A549 (cell line): Measurements from ENCODE around the gene PLEKHO1. TPM values are rescaled to one million over a fixed set of nuclear protein-coding genes. Genes with fewer than 3 reads are reported as not detected.
A peak's percentile ranks its signal among the peaks of the same experiment; 100 is the strongest.
"Not testable (repeated sequence)": the region's sequence is repeated elsewhere in the genome, so short reads cannot be mapped to it uniquely, and the experiment has no call there.

Source experiments
- ATAC-seq, 2 experiments: fragments of 200-7000 bp in 1 of 2; fragments of >200 bp in 1 of 2; cut with Nextera tagmentation in 1 of 2; cut with Tn5 transposase in 1 of 2; 3 replicates each; pipeline versions ENCODE4 v1.8.0 to v1.9.1; 2018 to 2020; ENCODE audit warnings: mild to moderate bottlenecking in 1 of 2, moderate library complexity in 1 of 2
- CTCF ChIA-PET: fragments of 300-600 bp; sonication (Branson Sonifier 250); formaldehyde crosslinking; extraction: SDS; loops from one replicate; lab custom pipeline; 2021; ENCODE audit warnings: antibody characterized with exemption, inconsistent platforms; lab: Yijun Ruan, JAX
- POLR2A ChIA-PET: fragments of 350-600 bp; formaldehyde crosslinking; extraction: SDS; loops from one replicate; lab custom pipeline; 2021; ENCODE audit warnings: antibody characterized with exemption, inconsistent platforms; lab: Yijun Ruan, JAX
- DNase-seq, 2 experiments: peaks; one replicate each; pipeline versions ENCODE4 v3.0.0 to v3.0.0-alpha.2; 2011 to 2016; ENCODE audit warnings: low read depth in 1 of 2, low spot score in 1 of 2
- FAIRE-seq: peaks from 2 replicates; lab custom pipeline; 2011; peaks lifted over from hg19 to GRCh38; lab: Jason Lieb, UNC
- H3K27ac ChIP-seq, 2 experiments: fragments of >200 bp; sonication (Bioruptor Twin); formaldehyde crosslinking; 3 replicates each; pipeline ENCODE4 v1.5.1; 2016 to 2017
- H3K4me1 ChIP-seq: fragments of >200 bp; sonication (Bioruptor Twin); formaldehyde crosslinking; 3 replicates; pipeline ENCODE4 v1.6.1; 2016
- H3K4me2 ChIP-seq: fragments of >200 bp; sonication (Bioruptor Twin); formaldehyde crosslinking; 3 replicates; pipeline ENCODE4 v1.6.1; 2016
- H3K4me3 ChIP-seq: fragments of >200 bp; sonication (Bioruptor Twin); formaldehyde crosslinking; 3 replicates; pipeline ENCODE4 v1.5.1; 2016
- H3K9me3 ChIP-seq: fragments of >200 bp; sonication (Bioruptor Twin); formaldehyde crosslinking; 3 replicates; pipeline ENCODE4 v1.6.1; 2016
- BHLHE40 ChIP-seq: IDR thresholded peaks from 2 replicates; pipeline ENCODE4 v1.6.1; 2012; ENCODE audit warnings: low read depth, low read length, inconsistent platforms
- CHD4 ChIP-seq: fragments of 200-600 bp; sonication (generic); IDR thresholded peaks from 2 replicates; pipeline ENCODE4 v1.6.1; 2016; ENCODE audit warnings: antibody characterized with exemption, mild to moderate bottlenecking, borderline replicate concordance
- EHF ChIP-seq: fragments of 250-450 bp; sonication (Bioruptor Pico); IDR thresholded peaks from 2 replicates; pipeline ENCODE4 v1.5.0; 2020; ENCODE audit warnings: mild to moderate bottlenecking
- ESRRA ChIP-seq: fragments of 150-350 bp; IDR thresholded peaks from 2 replicates; pipeline ENCODE4 v1.6.1; 2014; ENCODE audit warnings: mild to moderate bottlenecking, low read length, borderline replicate concordance
- FOSL2 ChIP-seq, 2 experiments: fragments of 450-650 bp in 1 of 2; fragments of >200 bp in 1 of 2; sonication (Bioruptor Twin) in 1 of 2; formaldehyde crosslinking; IDR thresholded peaks; 2 replicates each; pipeline versions ENCODE4 v1.5.0 to v1.6.1; 2016 to 2020; ENCODE audit warnings: mild to moderate bottlenecking in 1 of 2, moderate library complexity in 1 of 2
- FOXS1 ChIP-seq: fragments of 250-450 bp; sonication (Bioruptor Pico); IDR thresholded peaks from 2 replicates; pipeline ENCODE4 v1.5.0; 2020; ENCODE audit warnings: mild to moderate bottlenecking, moderate library complexity
- GATA3 ChIP-seq: IDR thresholded peaks from 2 replicates; pipeline ENCODE4 v1.6.1; 2012; ENCODE audit warnings: borderline replicate concordance
- HOXA7 ChIP-seq: fragments of 250-450 bp; sonication (Bioruptor Pico); IDR thresholded peaks from 2 replicates; pipeline ENCODE4 v1.5.0; 2020; ENCODE audit warnings: mild to moderate bottlenecking, moderate library complexity
- HOXB13 ChIP-seq: fragments of 250-450 bp; sonication (Bioruptor Pico); IDR thresholded peaks from 2 replicates; pipeline ENCODE4 v1.5.0; 2020; ENCODE audit warnings: low read depth, mild to moderate bottlenecking, moderate library complexity
- JUN ChIP-seq, 2 experiments: fragments of >200 bp; sonication (Bioruptor Twin); formaldehyde crosslinking; IDR thresholded peaks; 2 replicates in 1 of 2; 3 replicates in 1 of 2; pipeline ENCODE4 v1.6.1; 2016 to 2017
- MAFK ChIP-seq: fragments of 450-650 bp; IDR thresholded peaks from 2 replicates; pipeline ENCODE4 v1.6.1; 2014; ENCODE audit not compliant: partially characterized antibody
- MAZ ChIP-seq: fragments of 150-350 bp; IDR thresholded peaks from 2 replicates; pipeline ENCODE4 v1.6.1; 2014; ENCODE audit warnings: antibody characterized with exemption, low read depth, low read length, borderline replicate concordance
- POLR2AphosphoS2 ChIP-seq: conservative IDR thresholded peaks from 2 replicates; pipeline ENCODE4 v1.6.1; 2012; ENCODE audit warnings: low read length, improper control_type of control experiment, inconsistent platforms
- RAD21 ChIP-seq, 2 experiments: fragments of >200 bp in 1 of 2; sonication (Bioruptor Twin) in 1 of 2; formaldehyde crosslinking in 1 of 2; IDR thresholded peaks in 1 of 2; conservative IDR thresholded peaks in 1 of 2; 2 replicates in 1 of 2; 3 replicates in 1 of 2; pipeline ENCODE4 v1.6.1; 2012 to 2018; ENCODE audit warnings: inconsistent platforms in 1 of 2
- RARB ChIP-seq: fragments of 250-450 bp; sonication (Bioruptor Pico); IDR thresholded peaks from 2 replicates; pipeline ENCODE4 v1.8.0; 2021; ENCODE audit warnings: mild to moderate bottlenecking, moderate library complexity
- SMC3 ChIP-seq: fragments of >200 bp; sonication (Bioruptor Twin); formaldehyde crosslinking; IDR thresholded peaks from 3 replicates; pipeline ENCODE4 v1.6.1; 2018; ENCODE audit warnings: inconsistent platforms
- TP53 ChIP-seq: fragments of 250-450 bp; sonication (Bioruptor Pico); IDR thresholded peaks from 2 replicates; pipeline ENCODE4 v1.5.0; 2021; ENCODE audit warnings: mild to moderate bottlenecking, moderate library complexity
- ZFP36 ChIP-seq: fragments of 450-650 bp; IDR thresholded peaks from 2 replicates; pipeline ENCODE4 v1.6.1; 2014; ENCODE audit warnings: borderline replicate concordance; ENCODE audit not compliant: partially characterized antibody
- ZNF302 ChIP-seq: fragments of 250-450 bp; sonication (Bioruptor Pico); IDR thresholded peaks from 2 replicates; pipeline ENCODE4 v1.9.0; 2021; ENCODE audit warnings: inconsistent platforms, mild to moderate bottlenecking, moderate library complexity
- WGBS: methylation state at CpG from one replicate; pipeline ENCODE4 v1.1.6; 2017; ENCODE audit errors: missing lambda C conversion rate; 5-methylcytosine and 5-hydroxymethylcytosine counted together
- polyA plus RNA-seq, 4 experiments: library from polyadenylated mRNA; depleted of rRNA in 3 of 4; stranded (reverse); fragments of >200 nt; fragmentation: RNase III in 1 of 4; extraction: RNeasy Plus Mini Kit Qiagen cat#74134 plus additional on column Dnase treatment in 1 of 4; gene quantifications; 2 replicates in 3 of 4; 3 replicates in 1 of 4; pipeline ENCODE4 v1.2.3, GENCODE V29; 2011 to 2017
- TF ChIP-seq, protein P1 (sequence below): fragments of 250-450 bp; sonication (Bioruptor Pico); IDR thresholded peaks from 2 replicates; pipeline ENCODE4 v1.5.0; 2021; ENCODE audit warnings: mild to moderate bottlenecking, moderate library complexity, borderline replicate concordance
- TF ChIP-seq, protein P2 (sequence below): IDR thresholded peaks from 2 replicates; pipeline ENCODE4 v1.6.1; 2012
- TF ChIP-seq, protein P3 (sequence below): fragments of 150-350 bp; IDR thresholded peaks from 2 replicates; pipeline ENCODE4 v1.6.1; 2014; ENCODE audit warnings: low read depth, mild to moderate bottlenecking, low read length
- TF ChIP-seq, protein P4 (sequence below): fragments of 450-650 bp; IDR thresholded peaks from 2 replicates; pipeline ENCODE4 v1.6.1; 2014; ENCODE audit warnings: antibody characterized with exemption
- TF ChIP-seq, protein P5 (sequence below): fragments of >200 bp; sonication (Bioruptor Twin); formaldehyde crosslinking; IDR thresholded peaks from 2 replicates; pipeline ENCODE4 v1.6.1; 2016

PLEKHO1 gene
- polyA plus RNA-seq, 2 of the 4 experiments (the other 2 are of a cell fraction): 2.5 to 5.5 TPM

DNA sequence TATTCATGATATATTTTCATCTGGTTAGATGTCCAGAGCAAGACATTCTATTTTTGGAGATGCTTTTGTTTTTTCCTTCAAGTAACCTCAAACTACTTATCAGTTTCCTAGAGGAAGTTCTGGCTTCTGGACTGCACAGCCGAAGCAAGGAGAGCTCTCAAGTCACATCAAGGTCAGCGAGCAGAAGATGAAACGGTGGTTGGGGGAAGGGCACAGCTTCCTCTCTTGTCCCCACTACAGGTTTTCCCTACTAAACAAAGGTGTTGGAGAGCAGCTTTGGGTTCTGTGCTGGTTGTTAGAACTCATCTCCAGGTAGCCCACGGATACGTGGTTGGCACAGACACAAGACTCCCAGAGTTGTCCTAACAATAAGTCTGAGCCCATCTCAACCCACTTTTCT, 5.1 kb upstream of the PLEKHO1 start (continued):
- TF ChIP-seq GATA3: no peak
- no peak for TF ChIP-seq JUN (IDR thresholded peaks at IDR 0.05)

DNA sequence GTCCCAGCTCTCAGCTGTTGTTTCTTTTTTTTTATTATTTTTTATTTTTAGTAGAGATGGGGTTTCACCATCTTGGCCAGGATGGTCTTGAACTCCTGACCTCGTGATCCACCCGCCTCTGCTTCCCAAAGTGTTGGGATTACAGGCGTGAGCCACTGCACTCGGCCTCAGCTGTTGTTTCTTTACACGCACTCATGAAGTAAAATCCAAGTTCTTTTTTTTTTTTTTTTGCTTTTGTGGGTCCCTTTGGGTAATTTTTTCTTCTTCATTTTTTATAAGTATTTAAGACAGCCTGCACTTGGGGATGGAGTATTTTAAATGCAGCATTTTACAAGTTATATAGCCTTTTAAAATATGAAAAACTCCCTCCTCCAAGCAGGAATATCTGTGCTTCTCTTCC, 3.7 kb upstream of the PLEKHO1 start:
- H3K9me3 ChIP-seq, POLR2A ChIA-PET, FAIRE-seq: not testable (repeated sequence)

DNA sequence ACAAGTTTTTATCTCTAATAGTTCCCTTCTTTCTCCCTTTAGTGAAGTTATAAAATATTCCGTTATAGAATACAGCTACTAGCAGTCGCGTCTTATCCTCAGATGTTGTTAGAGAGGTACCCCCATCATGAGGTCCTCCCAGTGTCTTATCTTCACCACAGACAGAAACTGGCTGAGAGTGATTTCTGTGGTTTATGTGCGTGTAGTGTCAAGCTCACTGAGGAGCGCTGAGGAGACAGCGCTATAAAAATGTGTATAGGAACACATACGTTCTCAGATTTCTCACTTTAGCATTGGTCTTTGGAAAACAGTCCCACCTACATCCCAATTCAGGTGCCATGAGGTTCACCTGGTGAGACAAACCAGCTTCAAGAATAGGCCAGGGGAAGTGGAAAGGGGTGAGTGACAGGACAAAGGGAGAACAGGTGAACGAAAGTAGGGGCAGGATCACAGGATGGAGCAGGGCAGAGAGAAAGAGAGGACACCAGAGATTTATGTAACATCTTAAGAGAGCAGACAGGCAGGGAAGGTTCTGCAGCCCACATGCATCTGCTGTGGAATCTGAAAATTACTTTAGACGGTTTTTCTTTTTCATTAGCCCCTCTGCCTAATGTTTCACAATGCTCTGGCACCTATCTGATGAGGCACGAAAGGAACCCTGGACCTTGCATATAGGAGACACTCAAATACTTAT, 2.7 kb upstream of the PLEKHO1 start:
- no peak overlapping the region for H3K27ac ChIP-seq
- H3K4me1 ChIP-seq: peaks cover 8% of the 10 kb centered on the region
- FAIRE-seq (no peak), DNase-seq (no peak), ATAC-seq (no peak)
- TF ChIP-seq CHD4 (no peak), MAFK (no peak), HOXA7 (no peak), MAZ (no peak), TP53 (CRISPR knock-in tag) (no peak)
- TF ChIP-seq, protein P1, sequence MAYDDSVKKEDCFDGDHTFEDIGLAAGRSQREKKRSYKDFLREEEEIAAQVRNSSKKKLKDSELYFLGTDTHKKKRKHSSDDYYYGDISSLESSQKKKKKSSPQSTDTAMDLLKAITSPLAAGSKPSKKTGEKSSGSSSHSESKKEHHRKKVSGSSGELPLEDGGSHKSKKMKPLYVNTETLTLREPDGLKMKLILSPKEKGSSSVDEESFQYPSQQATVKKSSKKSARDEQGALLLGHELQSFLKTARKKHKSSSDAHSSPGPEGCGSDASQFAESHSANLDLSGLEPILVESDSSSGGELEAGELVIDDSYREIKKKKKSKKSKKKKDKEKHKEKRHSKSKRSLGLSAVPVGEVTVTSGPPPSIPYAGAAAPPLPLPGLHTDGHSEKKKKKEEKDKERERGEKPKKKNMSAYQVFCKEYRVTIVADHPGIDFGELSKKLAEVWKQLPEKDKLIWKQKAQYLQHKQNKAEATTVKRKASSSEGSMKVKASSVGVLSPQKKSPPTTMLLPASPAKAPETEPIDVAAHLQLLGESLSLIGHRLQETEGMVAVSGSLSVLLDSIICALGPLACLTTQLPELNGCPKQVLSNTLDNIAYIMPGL: no peak
- 84% methylated on average over 10 of the region's 10 CpGs for WGBS
- H3K9me3 ChIP-seq: no peaks in the 10 kb centered on the region
- CTCF ChIA-PET: interaction anchor here (0.6 to 2.1 kb wide), 4 partner anchors 10 to 40 kb away, joined by 3 to 6 read pairs (median 4); no protein-coding TSS in a partner anchor
- POLR2A ChIA-PET: no interaction called here
- H3K4me3 ChIP-seq: no peak overlapping the region
- H3K4me2 ChIP-seq: no peak overlapping the region

More for the DNA sequence above, 3.7 kb upstream of the PLEKHO1 start:
- not testable (repeated sequence) for ATAC-seq, H3K4me3 ChIP-seq, DNase-seq, H3K4me2 ChIP-seq, H3K27ac ChIP-seq, H3K4me1 ChIP-seq
- 91% methylated on average over 5 of the region's 5 CpGs for WGBS
- CTCF ChIA-PET: interaction anchor here (0.6 kb wide), 1 partner anchor 64 kb away, joined by 4 read pairs; no protein-coding TSS in a partner anchor

DNA sequence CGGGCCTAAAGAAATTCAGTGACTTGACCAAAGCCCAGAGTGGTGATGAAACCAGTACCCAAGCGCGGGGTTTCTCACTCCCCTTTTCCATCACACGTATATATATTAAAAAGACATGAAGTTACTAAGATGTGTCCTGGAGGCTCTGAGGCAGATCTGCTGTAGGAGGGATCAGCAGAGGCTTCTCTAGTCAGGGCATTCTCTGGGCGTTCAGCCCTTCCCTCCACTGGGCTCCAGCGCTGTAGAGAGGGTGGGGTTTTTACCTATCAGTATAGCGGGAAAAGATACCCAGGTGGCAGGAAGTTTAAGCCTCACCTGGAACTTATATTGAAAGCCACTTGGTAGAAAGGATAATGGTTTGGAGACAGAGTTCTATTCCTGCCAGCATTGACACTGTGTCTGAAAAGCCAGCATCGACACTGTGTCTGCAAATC, 862 bp upstream of the PLEKHO1 start:
- ChIA-PET POLR2A (interaction anchor here (1.6 kb wide), 1 partner anchor 261 kb away, joined by 5 read pairs; a partner anchor contains a TSS), CTCF (interaction anchor here (1.3 to 2.1 kb wide), 4 partner anchors 11 to 39 kb away, joined by 3 to 8 read pairs (median 6); no protein-coding TSS in a partner anchor)
- peak overlapping the region; percentile 94 for H3K4me3 ChIP-seq
- no peaks in the 10 kb centered on the region for H3K9me3 ChIP-seq
- ATAC-seq (peak in 1 of 2 experiments; percentile 26; a peak in 3 of 6 replicates), FAIRE-seq (no peak), DNase-seq (no peak)
- peak overlapping the region; percentile 100 for H3K4me2 ChIP-seq
- peak overlapping the region in 1 of 2 experiments; percentile 93; a peak in 3 of 6 replicates for H3K27ac ChIP-seq
- 90% methylated on average over 8 of the region's 8 CpGs for WGBS
- H3K4me1 ChIP-seq: peaks cover 8% of the 10 kb centered on the region
- TF ChIP-seq JUN (IDR thresholded peaks at IDR 0.05) (no peak), FOXS1 (CRISPR knock-in tag) (no peak), HOXB13 (CRISPR knock-in tag) (no peak), ESRRA (no peak), ZNF302 (no peak), POLR2AphosphoS2 (no peak), RARB (CRISPR knock-in tag) (no peak), ZFP36 (no peak), BHLHE40 (no peak), EHF (CRISPR knock-in tag) (no peak), RAD21 (conservative IDR thresholded peaks at IDR 0.05 in 1 of 2, IDR thresholded peaks at IDR 0.05 in 1 of 2) (no peak), FOSL2 (IDR thresholded peaks at IDR 0.05) (no peak), FOSL2 (CRISPR knock-in tag; IDR thresholded peaks at IDR 0.05) (no peak), SMC3 (no peak)
- TF ChIP-seq, protein P2, sequence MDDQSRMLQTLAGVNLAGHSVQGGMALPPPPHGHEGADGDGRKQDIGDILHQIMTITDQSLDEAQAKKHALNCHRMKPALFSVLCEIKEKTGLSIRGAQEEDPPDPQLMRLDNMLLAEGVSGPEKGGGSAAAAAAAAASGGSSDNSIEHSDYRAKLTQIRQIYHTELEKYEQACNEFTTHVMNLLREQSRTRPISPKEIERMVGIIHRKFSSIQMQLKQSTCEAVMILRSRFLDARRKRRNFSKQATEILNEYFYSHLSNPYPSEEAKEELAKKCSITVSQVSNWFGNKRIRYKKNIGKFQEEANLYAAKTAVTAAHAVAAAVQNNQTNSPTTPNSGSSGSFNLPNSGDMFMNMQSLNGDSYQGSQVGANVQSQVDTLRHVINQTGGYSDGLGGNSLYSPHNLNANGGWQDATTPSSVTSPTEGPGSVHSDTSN: no peak
- TF ChIP-seq, protein P3, sequence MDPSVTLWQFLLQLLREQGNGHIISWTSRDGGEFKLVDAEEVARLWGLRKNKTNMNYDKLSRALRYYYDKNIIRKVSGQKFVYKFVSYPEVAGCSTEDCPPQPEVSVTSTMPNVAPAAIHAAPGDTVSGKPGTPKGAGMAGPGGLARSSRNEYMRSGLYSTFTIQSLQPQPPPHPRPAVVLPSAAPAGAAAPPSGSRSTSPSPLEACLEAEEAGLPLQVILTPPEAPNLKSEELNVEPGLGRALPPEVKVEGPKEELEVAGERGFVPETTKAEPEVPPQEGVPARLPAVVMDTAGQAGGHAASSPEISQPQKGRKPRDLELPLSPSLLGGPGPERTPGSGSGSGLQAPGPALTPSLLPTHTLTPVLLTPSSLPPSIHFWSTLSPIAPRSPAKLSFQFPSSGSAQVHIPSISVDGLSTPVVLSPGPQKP: no peak
- TF ChIP-seq, protein P4, sequence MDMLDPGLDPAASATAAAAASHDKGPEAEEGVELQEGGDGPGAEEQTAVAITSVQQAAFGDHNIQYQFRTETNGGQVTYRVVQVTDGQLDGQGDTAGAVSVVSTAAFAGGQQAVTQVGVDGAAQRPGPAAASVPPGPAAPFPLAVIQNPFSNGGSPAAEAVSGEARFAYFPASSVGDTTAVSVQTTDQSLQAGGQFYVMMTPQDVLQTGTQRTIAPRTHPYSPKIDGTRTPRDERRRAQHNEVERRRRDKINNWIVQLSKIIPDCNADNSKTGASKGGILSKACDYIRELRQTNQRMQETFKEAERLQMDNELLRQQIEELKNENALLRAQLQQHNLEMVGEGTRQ: no peak
- TF ChIP-seq, protein P5, sequence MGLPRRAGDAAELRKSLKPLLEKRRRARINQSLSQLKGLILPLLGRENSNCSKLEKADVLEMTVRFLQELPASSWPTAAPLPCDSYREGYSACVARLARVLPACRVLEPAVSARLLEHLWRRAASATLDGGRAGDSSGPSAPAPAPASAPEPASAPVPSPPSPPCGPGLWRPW: no peak
